ENCODE data around the gene XAB2.

- TF ChIP-seq ZBTB17 (tag by site-specific recombination; IDR thresholded peaks at IDR 0.05) = no peak
- no peak for TF ChIP-seq ZNF624 (tag by site-specific recombination; IDR thresholded peaks at IDR 0.05)
- no peak for TF ChIP-seq HIC1 (tag by site-specific recombination; IDR thresholded peaks at IDR 0.05)
- no peak for TF ChIP-seq ATF2 (tag by site-specific recombination; IDR thresholded peaks at IDR 0.05; ENCODE audit: low read depth)
- no peak for TF ChIP-seq KLF9 (tag by site-specific recombination; IDR thresholded peaks at IDR 0.05; ENCODE audit: low read depth)
Measured at GRCh38 chr19:7607874-7608560, 21.3 kb downstream of the XAB2 start.

Data from HEK293 (cell line).